HG03558 (cell line): ENCODE measurements around the gene GLYATL1B.
"Not testable (repeated sequence)": the region's sequence is repeated elsewhere in the genome, so short reads cannot be mapped to it uniquely, and the experiment has no call there.

Source experiments
- ATAC-seq: cut with Tn5 transposase; IDR thresholded peaks from one replicate; pipeline ENCODE4 v1.9.1; 2021; ENCODE audit warnings: moderate number of reproducible peaks; ENCODE audit not compliant: unreplicated experiment; ENCODE audit errors: extremely low read depth

GLYATL1B gene, protein sequence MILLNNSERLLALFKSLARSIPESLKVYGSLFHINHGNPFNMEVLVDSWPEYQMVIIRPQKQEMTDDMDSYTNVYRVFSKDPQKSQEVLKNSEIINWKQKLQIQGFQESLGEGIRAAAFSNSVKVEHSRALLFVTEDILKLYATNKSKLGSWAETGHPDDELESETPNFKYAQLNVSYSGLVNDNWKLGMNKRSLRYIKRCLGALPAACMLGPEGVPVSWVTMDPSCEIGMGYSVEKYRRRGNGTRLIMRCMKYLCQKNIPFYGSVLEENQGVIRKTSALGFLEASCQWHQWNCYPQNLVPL

DNA sequence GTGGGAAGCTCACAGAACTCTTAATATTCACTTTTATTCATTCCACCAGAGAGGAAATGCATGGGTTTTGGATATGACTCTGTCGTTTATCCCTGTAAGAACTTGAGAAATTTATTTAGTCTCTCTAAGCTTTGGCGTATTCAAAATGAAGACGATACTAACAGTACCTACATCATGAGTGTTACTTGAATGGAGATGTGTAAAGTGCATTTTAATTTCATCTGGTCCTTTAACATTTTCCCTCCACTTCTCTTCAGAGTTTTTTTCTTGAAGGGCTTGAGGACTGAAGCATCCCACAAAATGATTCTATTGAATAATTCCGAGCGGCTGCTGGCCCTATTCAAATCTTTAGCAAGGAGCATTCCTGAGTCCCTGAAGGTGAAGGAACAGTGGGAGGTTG, at the start of gene GLYATL1B:
Gene GLYATL1B, plus strand, starts transcription at position 301 of the 400 bp plus-strand sequence. Its CDS starts 0 bp downstream, at position 301.
- not testable (repeated sequence) for ATAC-seq

DNA sequence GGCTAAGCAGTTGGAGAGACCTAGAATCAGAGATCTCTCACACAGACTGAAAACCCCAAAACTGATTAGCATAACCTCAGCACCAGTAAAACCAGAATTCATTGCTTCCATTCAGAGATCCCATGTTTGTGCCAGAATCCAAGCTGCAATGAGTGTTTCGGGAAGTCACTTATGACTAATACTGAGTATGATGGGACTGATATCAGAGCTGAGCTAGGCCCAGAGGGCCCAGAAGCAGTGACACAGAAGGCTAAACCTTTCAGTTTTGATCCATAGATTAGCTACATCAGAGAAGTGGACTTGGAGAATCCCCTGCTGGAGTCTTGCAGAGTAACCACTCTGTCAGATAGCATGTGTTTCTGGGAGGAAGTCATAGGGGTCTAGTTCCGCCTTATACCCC, 49.6 kb upstream of the GLYATL1B start:
- not testable (repeated sequence) for ATAC-seq

- ATAC-seq = not testable (repeated sequence)
Observed at GRCh38 chr11:59037434-59037833, 48.7 kb upstream of the GLYATL1B start.

DNA sequence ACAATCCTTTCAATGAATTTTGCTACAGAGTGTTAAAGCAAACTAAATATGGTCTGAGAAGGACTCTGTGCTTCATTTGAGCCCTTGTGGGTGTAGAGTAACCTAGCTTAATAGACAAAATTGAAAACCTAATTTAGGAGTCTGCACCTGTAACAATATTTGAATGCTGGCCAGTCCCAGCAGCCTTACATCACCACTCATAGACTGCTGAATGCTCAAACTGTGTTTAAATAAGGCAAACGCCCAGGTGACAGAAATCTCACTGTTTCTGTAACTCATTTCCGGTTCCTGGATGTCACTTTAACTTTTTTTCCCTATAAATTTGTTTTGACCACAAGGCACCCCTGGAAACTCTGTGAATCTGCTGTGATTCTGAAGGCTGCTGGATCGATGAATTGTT, 45.5 kb upstream of the GLYATL1B start:
- no peak for ATAC-seq

- not testable (repeated sequence) for ATAC-seq
Observed at GRCh38 chr11:59051383-59051782, 34.7 kb upstream of the GLYATL1B start.

- not testable (repeated sequence) for ATAC-seq
Observed at GRCh38 chr11:59052355-59052754, 33.8 kb upstream of the GLYATL1B start.

DNA sequence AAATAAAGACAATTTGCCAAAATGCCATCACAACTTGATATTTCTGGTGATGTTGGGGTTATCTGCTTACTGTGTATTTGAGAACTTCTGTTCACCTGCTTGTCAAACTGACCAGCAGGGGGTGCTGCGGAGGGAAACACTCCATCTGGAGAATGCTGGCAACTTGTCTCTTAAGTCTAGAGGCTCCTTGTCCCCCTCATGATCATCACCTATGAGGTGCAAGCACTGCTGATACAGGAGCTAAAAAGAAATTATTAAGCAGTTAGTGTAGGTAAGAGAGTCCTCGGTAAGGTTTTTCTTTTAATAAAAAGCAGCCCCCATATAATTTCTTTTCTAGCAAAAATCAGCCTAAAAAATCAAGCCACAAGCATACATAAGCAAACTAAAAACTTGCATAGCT, 32.7 kb upstream of the GLYATL1B start:
- no peak for ATAC-seq

DNA sequence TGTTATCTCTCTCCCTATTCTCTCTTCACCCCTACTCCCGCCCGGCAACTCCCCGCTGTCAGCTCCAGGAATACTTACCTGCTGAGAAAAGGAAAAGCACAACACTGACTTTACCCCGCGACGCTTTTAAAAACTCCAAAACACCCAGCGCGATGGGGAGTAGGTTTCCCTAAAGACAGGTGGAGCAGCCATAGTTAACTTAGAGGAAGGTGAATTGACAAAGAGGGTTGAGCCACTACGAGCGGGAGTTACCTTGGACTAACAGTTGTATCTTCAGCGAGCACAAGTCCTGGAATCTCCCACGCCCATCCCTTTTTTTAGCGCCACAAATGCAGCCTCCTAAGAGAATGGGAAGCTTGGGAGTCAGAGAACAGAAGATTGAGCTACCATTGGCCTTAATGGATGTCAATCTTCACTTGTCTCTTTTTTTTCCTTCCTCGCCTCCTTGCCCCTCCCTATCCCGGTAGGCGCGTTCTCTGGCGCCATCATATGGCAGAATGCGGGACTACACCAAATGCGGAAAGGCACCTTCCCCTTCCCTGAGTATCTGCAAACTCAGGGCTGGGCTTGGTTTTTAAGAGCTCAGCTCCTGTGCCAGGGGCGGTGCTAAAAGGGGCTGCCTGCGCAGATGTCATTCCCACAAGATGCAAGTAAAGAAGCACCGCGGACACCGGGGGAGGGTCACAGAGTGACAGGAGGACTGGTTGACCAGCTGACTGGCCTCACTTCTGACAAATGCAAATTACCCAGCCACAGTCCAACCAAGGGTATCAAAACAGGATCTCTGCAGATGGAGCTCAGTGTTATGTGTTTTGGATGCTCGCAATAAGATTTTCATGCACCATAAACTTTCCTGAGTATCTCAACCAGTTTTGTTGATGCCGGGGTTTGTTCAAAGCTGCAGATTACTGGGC, 27.7 kb upstream of the GLYATL1B start:
- ATAC-seq = peak; percentile 85

DNA sequence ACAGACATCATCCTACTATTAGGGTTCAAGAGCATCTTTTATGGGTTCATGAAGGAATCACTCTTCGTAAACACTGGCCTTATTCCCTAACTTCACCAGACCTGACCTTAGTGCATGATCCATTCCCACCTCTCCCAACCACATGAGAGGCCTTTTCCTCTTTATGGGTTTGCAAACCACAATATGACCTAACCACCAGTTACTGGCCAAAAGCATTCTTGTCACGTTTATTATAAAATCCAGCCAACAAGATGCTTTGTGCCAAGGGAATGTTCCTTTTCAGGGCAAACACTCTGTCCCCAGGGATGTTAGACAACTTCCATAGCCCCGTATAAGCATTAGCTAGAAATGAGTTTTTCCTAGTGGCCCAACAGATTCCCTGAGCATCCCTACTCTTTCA, 26.0 kb upstream of the GLYATL1B start:
- not testable (repeated sequence) for ATAC-seq

- ATAC-seq = no peak
Observed at GRCh38 chr11:59062602-59063529, 23.2 kb upstream of the GLYATL1B start.

- not testable (repeated sequence) for ATAC-seq
Observed at GRCh38 chr11:59063996-59064727, 21.9 kb upstream of the GLYATL1B start.

GRCh38 chr11:59069087-59069486, 17.0 kb upstream of the GLYATL1B start:
- ATAC-seq = no peak

- peak; percentile 64 for ATAC-seq
Observed at GRCh38 chr11:59076876-59077571, 9.1 kb upstream of the GLYATL1B start.

DNA sequence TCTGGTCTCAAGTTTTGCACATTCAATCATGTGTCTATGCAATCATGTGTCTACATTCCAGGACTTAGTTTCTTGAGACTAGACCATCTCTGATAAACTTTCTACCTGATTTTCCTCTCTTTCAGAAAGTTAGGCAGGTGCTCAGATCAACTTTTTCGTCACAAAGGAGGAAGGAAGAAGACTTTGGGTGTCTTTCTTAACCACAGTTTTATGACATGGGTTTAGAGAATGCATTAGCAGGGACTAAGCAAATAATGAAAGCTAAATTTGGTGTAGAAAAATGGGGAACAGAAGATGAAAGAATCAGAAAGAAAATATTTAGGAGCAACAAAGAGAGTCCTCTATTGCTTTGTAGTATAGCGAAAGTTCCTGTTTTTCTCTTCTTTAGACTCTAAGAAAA, 7.7 kb upstream of the GLYATL1B start:
- ATAC-seq = no peak

- ATAC-seq = no peak
Observed at GRCh38 chr11:59079086-59079485, 7.0 kb upstream of the GLYATL1B start.

GRCh38 chr11:59080421-59080820, 5.7 kb upstream of the GLYATL1B start:
- ATAC-seq = not testable (repeated sequence)

DNA sequence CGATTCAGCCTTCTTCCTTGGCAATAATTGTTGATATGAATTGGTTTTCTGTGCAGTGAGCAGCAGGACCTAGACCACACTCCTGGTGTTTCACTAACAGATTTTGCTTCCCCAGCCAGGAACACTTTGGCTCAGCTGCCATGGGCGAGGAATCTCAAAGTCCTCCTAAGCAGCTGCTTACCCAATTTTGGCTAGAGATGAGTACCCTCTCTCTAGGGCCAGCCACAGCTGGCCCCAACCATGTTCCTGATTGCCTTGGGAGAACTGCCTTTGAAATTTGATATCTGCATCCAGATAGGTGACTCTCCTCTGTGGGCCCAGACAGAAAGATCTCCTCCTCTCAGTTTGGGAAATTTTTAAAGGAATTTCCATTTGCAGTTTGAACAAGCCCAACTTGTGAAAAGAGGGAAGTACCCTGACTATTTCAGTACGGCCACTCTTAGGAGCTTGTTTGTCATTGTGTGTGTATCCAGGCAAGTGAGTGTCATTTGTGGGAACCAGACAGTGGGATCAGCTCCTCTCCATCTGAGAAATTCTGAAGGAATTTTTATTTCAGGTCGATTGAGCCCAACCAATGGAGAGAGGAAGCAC, 4.6 kb upstream of the GLYATL1B start:
- ATAC-seq = not testable (repeated sequence)

DNA sequence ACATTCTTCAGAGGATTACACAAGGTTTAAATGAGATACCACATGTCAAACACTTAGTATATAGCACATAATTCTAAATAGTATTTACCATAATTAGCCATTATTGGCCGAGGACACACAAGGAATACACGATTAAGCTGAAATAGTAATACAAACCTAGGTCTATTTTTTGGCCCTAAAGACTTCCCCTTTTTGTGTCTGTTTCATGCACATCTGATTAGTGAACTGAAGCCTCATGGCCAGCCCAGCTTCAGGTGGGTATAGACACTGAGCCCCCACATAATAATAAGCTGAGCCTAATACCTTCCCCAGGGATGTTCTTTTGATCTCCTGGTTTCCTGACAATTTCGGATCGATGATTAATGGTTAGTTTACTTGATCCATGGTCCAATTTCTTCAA, 2.1 kb downstream of the GLYATL1B start:
- ATAC-seq = no peak

DNA sequence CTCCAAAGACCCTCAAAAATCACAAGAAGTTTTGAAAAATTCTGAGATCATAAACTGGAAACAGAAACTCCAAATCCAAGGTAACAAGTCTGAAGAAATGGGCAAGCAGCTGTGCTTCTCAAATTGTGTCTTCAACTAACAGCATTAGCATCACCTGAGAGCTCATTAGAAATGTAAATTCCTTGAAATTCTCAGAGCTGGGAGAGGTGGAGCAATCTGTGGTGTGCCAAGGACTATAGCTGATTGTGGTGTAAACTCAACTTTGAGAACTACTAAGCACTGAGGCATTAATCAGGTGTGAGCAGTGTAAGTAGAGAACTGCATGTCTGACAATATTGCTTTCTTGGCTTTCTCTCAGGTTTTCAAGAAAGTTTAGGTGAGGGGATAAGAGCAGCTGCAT, 7.5 kb downstream of the GLYATL1B start:
- ATAC-seq = not testable (repeated sequence)
